B cell (primary cell): ENCODE data around the gene LRBA.

ENCODE experiments used
- EZH2 ChIP-seq: IDR thresholded peaks from 2 replicates; pipeline ENCODE4 v1.6.1; 2012; ENCODE audit warnings: borderline replicate concordance, low read depth, mild to moderate bottlenecking, moderate library complexity, low read length; ENCODE audit not compliant: insufficient read depth, poor library complexity, severe bottlenecking
- TF ChIP-seq, protein P1 (sequence below): fragments of 200-600 bp; IDR thresholded peaks from one replicate; pipeline ENCODE4 v1.8.0; 2022; ENCODE audit warnings: antibody characterized with exemption, mild to moderate bottlenecking

DNA sequence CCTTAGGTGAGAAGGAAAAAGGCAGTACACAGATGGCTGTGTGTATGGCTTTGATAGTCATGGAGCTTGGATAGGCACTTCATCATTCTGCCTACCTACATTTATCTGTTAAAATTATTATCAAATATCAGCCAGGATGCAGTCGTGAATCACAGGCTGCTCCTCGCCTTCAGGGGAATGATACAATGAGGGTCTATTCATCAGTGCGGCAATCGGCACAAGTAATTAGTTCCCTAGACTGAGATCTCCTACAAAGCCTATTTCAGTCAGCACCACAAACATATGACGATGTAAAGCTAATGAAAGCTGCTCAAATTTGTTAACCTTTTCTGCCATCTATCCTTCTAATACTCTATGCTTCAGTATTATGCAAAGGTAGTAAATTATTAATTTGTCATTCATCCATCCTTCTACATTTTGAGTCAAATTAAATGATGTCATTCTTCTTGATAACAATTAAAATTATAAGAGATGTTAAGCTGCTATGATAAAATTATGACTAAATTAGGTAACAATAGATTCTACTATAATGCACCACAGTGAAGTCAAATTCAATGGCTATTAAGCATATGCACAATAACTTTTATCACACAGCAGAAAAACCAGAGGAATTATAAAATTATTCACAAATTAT lies 414.2 kb downstream of the LRBA start:
- TF ChIP-seq, protein P1, sequence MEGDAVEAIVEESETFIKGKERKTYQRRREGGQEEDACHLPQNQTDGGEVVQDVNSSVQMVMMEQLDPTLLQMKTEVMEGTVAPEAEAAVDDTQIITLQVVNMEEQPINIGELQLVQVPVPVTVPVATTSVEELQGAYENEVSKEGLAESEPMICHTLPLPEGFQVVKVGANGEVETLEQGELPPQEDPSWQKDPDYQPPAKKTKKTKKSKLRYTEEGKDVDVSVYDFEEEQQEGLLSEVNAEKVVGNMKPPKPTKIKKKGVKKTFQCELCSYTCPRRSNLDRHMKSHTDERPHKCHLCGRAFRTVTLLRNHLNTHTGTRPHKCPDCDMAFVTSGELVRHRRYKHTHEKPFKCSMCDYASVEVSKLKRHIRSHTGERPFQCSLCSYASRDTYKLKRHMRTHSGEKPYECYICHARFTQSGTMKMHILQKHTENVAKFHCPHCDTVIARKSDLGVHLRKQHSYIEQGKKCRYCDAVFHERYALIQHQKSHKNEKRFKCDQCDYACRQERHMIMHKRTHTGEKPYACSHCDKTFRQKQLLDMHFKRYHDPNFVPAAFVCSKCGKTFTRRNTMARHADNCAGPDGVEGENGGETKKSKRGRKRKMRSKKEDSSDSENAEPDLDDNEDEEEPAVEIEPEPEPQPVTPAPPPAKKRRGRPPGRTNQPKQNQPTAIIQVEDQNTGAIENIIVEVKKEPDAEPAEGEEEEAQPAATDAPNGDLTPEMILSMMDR: no peak
- no peak for TF ChIP-seq EZH2
